ENCODE measurements around the gene BBS2.

The BBS2 gene, protein sequence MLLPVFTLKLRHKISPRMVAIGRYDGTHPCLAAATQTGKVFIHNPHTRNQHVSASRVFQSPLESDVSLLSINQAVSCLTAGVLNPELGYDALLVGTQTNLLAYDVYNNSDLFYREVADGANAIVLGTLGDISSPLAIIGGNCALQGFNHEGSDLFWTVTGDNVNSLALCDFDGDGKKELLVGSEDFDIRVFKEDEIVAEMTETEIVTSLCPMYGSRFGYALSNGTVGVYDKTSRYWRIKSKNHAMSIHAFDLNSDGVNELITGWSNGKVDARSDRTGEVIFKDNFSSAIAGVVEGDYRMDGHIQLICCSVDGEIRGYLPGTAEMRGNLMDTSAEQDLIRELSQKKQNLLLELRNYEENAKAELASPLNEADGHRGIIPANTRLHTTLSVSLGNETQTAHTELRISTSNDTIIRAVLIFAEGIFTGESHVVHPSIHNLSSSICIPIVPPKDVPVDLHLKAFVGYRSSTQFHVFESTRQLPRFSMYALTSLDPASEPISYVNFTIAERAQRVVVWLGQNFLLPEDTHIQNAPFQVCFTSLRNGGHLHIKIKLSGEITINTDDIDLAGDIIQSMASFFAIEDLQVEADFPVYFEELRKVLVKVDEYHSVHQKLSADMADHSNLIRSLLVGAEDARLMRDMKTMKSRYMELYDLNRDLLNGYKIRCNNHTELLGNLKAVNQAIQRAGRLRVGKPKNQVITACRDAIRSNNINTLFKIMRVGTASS

DNA sequence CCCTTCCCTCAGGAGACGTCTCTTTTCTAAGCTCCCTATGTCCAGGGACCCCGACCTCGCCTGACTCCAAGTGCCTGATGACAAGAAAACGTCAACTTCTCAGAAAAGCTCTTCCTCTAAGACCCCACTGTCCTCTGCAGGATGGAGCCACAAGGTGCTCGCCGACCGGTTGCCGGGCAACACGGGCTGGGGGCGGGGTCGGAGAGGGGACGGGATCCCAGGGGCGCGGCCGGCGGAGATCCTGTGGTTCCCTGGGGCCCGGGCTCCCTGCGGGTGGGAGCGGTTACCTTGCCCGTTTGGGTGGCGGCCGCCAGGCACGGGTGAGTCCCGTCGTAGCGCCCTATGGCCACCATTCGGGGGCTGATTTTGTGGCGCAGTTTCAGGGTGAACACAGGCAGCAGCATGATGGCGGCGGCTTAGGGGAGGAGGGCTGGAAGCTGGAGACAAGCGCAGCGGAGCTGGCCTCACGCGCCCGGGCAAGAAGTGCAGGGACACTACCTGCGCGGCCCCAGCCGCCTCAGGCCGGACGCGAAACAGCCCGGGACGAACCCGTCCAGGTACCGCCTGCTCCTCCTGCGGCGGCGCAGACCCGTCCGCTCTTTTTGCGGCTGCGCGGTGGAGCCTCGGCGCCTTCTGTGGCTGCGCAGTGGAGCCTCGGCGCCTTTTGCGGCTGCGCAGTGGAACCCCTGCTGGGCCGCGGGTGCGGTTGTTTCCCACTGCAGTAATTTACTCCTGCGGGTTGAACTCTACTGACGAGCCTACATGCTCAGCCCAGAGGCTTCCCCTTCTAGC is at the start of gene BBS2:
TSS of gene BBS2 (minus strand) at position 566 of the 792 bp plus-strand sequence. CDS start at position 404, 162 bp downstream.
- Histone ChIP-seq H3K4me3 (ENCODE audit: low read depth, low read length) (peak within 1 kb of the TSS; percentile 92), H3K36me3 (ENCODE audit: control insufficient read depth, insufficient read depth, low read length) (no peaks in the 10 kb centered on the region), H3K4me1 (peaks cover 19% of the 10 kb centered on the region), H3K79me2 (peaks cover 10% of the 10 kb centered on the region), H3K27ac (peak within 1 kb of the TSS; percentile 96), H3K9me3 (ENCODE audit: control insufficient read depth, low read length) (no peaks in the 10 kb centered on the region), H2AFZ (peak within 1 kb of the TSS; percentile 92), H3K4me2 (ENCODE audit: low read length) (peak within 1 kb of the TSS; percentile 79), H3K9ac (peak within 1 kb of the TSS; percentile 70), H3K27me3 (ENCODE audit: control insufficient read depth, insufficient read depth, low read length) (no peaks in the 10 kb centered on the region)
- TF ChIP-seq CTCF (IDR thresholded peaks at IDR 0.05): no peak

GRCh38 chr16:56564793-56565477 is 45.1 kb upstream of the BBS2 start, which contains the start of gene MT4:
Gene MT4 (plus strand): TSS chr16:56565073. CDS start chr16:56565129, 56 bp downstream.
- Histone ChIP-seq H3K4me2 (ENCODE audit: low read length) (no peak within 1 kb of the TSS), H3K9ac (no peak within 1 kb of the TSS), H3K36me3 (ENCODE audit: control insufficient read depth, insufficient read depth, low read length) (no peaks in the 10 kb centered on the region), H3K27me3 (ENCODE audit: control insufficient read depth, insufficient read depth, low read length) (no peaks in the 10 kb centered on the region), H2AFZ (no peak within 1 kb of the TSS), H3K4me1 (no peaks in the 10 kb centered on the region), H3K9me3 (ENCODE audit: control insufficient read depth, low read length) (no peaks in the 10 kb centered on the region), H3K79me2 (no peaks in the 10 kb centered on the region), H3K4me3 (ENCODE audit: low read depth, low read length) (no peak within 1 kb of the TSS), H3K27ac (no peak within 1 kb of the TSS)
- TF ChIP-seq CTCF (IDR thresholded peaks at IDR 0.05): no peak

DNA sequence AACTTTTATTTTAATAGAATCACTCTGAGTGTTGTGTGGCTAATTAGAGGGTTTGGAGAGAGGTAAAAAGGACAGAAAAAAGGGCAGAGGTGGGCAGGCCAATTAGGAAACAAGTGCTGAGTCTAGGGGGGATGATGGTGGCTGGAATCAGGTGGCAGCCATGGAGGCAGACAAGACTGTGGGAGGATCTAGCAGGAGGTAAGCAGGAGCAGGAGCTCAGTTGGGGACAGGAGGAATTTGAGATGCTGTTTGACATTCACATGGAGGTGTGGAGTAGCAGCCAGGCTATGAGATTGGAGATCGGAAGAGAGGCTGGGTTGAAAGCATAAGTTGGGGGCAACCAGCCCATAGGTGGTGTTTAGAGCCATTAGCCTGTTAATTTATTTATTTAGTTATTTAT is 41.3 kb upstream of the BBS2 start:
- H3K27ac ChIP-seq: no peak overlapping the region
- no peak overlapping the region for H2AFZ ChIP-seq
- H3K4me2 ChIP-seq (ENCODE audit: low read length): no peak overlapping the region
- H3K79me2 ChIP-seq: no peaks in the 10 kb centered on the region
- H3K9me3 ChIP-seq (ENCODE audit: control insufficient read depth, low read length): no peaks in the 10 kb centered on the region
- H3K27me3 ChIP-seq (ENCODE audit: control insufficient read depth, insufficient read depth, low read length): no peaks in the 10 kb centered on the region
- no peak overlapping the region for H3K9ac ChIP-seq
- no peaks in the 10 kb centered on the region for H3K4me1 ChIP-seq
- TF ChIP-seq CTCF (IDR thresholded peaks at IDR 0.05): no peak
- no peak overlapping the region for H3K4me3 ChIP-seq (ENCODE audit: low read depth, low read length)
- H3K36me3 ChIP-seq (ENCODE audit: control insufficient read depth, insufficient read depth, low read length): no peaks in the 10 kb centered on the region

GRCh38 chr16:56560447-56560846 is 40.6 kb upstream of the BBS2 start:
- Histone ChIP-seq H3K4me3 (ENCODE audit: low read depth, low read length) (no peak overlapping the region), H3K9ac (no peak overlapping the region), H3K36me3 (ENCODE audit: control insufficient read depth, insufficient read depth, low read length) (no peaks in the 10 kb centered on the region), H3K27ac (no peak overlapping the region), H2AFZ (no peak overlapping the region), H3K9me3 (ENCODE audit: control insufficient read depth, low read length) (no peaks in the 10 kb centered on the region), H3K4me2 (ENCODE audit: low read length) (no peak overlapping the region), H3K79me2 (no peaks in the 10 kb centered on the region), H3K27me3 (ENCODE audit: control insufficient read depth, insufficient read depth, low read length) (no peaks in the 10 kb centered on the region), H3K4me1 (no peaks in the 10 kb centered on the region)
- TF ChIP-seq CTCF (IDR thresholded peaks at IDR 0.05): no peak
